B cell (primary cell): Measurements from ENCODE around the gene NELL2.

Source experiments
- CTCF ChIP-seq: fragments of 200-600 bp; IDR thresholded peaks from one replicate; pipeline ENCODE4 v1.8.0; 2022; ENCODE audit warnings: antibody characterized with exemption, mild to moderate bottlenecking
- EZH2 ChIP-seq: IDR thresholded peaks from 2 replicates; pipeline ENCODE4 v1.6.1; 2012; ENCODE audit warnings: borderline replicate concordance, low read depth, mild to moderate bottlenecking, moderate library complexity, low read length; ENCODE audit not compliant: insufficient read depth, poor library complexity, severe bottlenecking

GRCh38 chr12:44531320-44531971, 344.7 kb downstream of the NELL2 start:
- TF ChIP-seq CTCF, result no peak
- TF ChIP-seq EZH2, result no peak
